ENCODE measurements around the gene KIF18B.

KIF18B gene

GRCh38 chr17:44875761-44876160 lies 71.8 kb downstream of the KIF18B start:
- DNase-seq (ENCODE audit: low read depth), result no peak
